HG03521 (cell line): ENCODE results near the gene SCNN1G.
A peak's percentile ranks its signal among the peaks of the same experiment; 100 is the strongest.
"Not testable (repeated sequence)": the region's sequence is repeated elsewhere in the genome, so short reads cannot be mapped to it uniquely, and the experiment has no call there.

Experiments
- ATAC-seq: cut with Tn5 transposase; IDR thresholded peaks from one replicate; pipeline ENCODE4 v1.9.1; 2021; ENCODE audit warnings: mild to moderate bottlenecking, moderate library complexity; ENCODE audit not compliant: unreplicated experiment

The SCNN1G gene

DNA sequence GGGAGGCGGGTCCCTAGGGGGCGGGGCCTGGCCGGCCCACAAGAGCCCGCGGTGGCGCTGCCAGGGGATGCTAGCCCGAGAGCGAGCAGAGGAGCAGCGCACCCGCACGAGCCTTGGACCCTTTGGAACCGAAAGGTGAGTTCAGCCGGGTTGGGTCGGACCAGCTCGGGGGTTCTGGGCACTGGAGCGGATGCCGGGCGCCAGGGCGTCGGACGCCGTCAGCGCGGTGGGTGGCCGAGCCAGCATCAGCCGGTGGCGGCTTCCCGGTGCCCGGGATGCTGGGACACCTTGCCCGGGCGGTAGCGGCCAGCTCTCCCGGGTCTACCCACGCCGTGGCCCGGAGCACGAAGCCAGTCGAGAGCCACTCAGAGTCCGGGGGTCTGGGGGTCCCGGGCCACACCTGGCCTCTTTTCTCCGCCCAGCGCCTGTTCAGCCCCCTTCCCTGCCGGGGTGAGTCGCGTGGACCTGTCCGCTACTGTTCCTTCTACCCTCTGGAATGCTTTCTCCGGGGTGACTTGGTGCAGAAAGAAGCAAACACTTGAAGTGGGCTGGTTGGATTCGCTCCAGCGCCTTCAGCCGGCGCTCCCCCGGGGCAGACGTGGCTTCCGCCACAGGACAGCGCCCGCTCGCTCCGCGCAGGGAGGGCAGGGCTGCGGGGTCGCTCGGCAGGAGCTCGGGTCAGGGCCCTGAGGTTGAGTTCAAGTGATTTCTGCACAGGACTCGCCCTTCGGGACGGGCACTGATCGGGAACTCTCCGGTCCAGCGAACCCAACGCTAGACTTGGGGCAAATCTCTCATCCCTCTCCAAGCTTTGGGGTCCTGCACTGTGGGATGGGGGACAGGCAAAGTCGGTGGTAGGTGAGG, at the start of gene SCNN1G:
Gene SCNN1G (plus strand): TSS at position 67 of the 864 bp plus-strand sequence. CDS start 3,527 bp downstream, outside the sequence.
- ATAC-seq = peak; percentile 21

GRCh38 chr16:23132775-23133463, 49.6 kb upstream of the SCNN1G start:
- no peak for ATAC-seq

DNA sequence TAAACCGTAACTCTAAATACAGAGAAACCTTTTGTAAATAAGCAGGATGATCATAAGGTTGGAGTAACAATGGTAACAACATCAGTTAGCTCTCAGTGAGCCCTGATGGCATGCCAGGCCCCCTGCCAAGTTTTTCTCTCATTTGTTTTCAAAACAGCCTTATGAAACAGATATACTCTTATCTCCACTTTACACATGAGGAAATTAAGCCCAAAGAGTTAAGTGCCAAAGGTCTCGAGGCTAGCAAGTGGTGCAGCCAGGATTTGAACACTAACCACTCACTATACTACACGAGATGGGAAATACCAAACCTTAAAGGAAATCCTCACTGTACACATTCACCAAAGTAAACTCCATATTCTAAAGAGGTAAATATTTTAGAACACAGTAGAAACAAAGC, 48.3 kb upstream of the SCNN1G start:
- no peak for ATAC-seq

- no peak for ATAC-seq
Observed at GRCh38 chr16:23137256-23137655, 45.3 kb upstream of the SCNN1G start.

GRCh38 chr16:23137818-23138217, 44.7 kb upstream of the SCNN1G start:
- ATAC-seq = no peak

DNA sequence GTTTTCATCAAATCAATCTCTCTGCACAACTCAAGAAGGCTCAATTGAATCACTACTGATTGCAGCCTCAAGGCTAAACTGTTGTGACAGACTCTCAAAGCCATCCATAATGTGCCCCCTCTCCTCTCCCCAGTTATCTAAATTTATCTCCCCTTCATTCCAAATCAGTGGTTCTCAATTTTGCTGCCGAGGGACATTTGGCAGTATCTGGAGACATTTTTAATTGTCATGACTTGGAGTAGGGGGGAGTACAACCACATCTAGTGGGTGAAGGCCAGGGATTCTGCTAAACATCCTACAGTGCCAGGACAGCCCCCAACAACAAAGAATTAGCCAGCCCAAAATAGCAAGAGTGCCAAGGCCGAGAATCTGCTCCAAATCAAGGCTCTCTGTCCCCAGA, 42.4 kb upstream of the SCNN1G start:
- ATAC-seq = no peak

GRCh38 chr16:23141033-23141432, 41.5 kb upstream of the SCNN1G start:
- ATAC-seq = no peak

GRCh38 chr16:23141500-23141899, 41.0 kb upstream of the SCNN1G start:
- no peak for ATAC-seq

DNA sequence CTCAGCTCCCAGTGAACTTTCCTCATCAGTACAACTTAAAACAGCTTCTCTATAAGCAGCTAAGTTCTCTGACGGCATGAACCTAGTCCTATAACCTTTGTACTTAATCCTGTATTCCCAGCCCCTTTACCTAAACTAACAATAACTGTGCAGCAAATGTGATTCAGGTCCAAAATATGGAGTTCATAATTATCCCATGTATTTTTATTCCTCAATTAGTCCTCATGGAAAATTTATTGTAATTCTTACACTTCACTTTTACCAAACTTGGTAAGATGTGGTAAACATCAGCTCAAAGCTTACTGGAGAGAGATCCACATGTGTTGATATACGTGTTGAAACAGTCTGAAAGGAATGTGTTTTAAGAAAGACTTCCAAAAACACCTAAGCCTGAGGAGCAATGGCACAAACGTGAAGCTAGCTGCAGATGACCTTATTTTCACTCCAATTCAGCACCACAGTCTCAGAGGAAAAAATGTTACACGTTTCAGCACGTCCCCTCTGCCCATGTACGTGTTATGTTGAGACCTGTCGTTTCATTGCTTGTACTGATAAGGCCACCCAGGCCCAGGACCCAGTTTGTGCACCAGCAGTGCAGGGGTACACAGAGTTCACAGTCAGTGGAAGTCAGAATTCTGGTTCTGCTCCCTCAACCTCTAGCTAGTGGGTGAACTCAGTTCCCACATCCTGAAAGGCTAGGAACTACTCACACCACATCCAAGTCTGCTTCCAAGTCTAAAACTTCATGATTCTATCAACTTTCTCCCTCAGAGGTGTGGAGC, 40.4 kb upstream of the SCNN1G start:
- no peak for ATAC-seq

- ATAC-seq = no peak
Observed at GRCh38 chr16:23143391-23143790, 39.2 kb upstream of the SCNN1G start.

GRCh38 chr16:23144393-23144792, 38.2 kb upstream of the SCNN1G start:
- not testable (repeated sequence) for ATAC-seq

DNA sequence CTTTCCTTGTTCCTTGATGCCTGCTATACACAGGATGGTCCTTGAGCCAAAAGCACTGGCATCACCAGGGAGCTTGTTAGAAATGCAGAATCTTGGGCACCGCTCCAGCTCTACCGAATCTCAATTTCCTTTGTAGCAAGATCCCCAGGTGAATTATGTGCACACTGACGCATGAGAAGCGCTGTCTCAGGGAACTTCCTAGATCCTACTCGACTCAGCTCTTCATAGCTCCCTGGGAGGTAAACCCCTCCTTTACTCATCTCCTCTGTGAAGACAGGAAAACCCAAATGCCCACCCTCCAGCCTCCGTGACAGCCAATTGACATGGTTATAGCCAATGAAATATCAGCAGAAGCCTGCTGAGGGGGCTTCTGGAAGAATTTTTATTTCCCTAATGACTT, 37.4 kb upstream of the SCNN1G start:
- ATAC-seq = no peak

GRCh38 chr16:23145608-23146007, 36.9 kb upstream of the SCNN1G start:
- ATAC-seq = no peak

DNA sequence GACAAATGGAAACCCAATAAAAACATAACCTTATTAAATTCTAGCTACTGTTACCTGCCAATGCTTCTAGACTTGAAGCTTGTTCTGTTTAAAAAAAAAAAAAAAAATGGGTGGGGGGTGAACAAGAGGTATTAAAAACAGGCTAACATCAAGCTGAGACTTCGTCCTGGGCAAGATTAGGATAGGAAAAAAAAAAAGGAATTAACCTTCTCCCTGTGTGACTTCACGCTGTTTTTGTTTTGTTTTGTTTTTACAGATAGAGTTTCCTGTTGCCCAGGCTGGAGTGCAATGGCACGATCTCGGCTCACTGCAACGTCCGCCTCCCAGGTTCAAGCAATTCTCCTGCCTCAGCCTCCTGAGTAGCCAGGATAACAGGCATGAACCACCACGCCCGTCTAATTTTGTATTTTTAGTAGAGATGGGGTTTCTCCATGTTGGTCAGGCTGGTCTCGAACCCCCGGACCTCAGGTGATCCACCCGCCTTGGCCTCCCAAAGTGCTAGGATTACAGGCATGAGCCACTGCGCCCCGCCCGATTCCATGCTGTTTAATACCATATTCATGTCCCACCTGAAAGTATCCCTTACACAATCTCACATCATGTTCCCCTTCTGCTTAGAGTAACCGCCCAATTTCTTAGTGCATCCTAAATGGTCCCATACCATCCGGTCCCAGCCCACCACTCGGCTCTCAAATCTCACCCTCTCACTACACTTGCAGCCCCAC, 35.5 kb upstream of the SCNN1G start:
- no peak for ATAC-seq

GRCh38 chr16:23147666-23148065, 34.9 kb upstream of the SCNN1G start:
- no peak for ATAC-seq

DNA sequence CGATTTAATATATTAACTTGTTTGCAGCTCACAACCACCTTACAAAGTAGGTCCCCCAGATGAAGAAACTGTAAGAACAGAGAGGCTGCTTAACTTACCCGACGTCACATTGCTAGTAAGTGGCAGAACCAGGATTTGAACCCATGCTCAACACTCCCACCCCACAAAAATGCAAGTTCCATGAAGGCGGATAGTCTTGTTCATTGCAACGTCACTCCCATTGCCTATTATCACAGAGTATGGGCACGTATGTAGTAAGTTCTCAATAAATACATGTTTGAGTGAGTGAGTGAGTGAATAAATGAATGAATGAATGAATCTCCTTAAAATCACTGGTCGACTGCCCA, 34.4 kb upstream of the SCNN1G start:
- ATAC-seq = no peak

GRCh38 chr16:23148513-23149266, 33.9 kb upstream of the SCNN1G start:
- peak; percentile 32 for ATAC-seq

DNA sequence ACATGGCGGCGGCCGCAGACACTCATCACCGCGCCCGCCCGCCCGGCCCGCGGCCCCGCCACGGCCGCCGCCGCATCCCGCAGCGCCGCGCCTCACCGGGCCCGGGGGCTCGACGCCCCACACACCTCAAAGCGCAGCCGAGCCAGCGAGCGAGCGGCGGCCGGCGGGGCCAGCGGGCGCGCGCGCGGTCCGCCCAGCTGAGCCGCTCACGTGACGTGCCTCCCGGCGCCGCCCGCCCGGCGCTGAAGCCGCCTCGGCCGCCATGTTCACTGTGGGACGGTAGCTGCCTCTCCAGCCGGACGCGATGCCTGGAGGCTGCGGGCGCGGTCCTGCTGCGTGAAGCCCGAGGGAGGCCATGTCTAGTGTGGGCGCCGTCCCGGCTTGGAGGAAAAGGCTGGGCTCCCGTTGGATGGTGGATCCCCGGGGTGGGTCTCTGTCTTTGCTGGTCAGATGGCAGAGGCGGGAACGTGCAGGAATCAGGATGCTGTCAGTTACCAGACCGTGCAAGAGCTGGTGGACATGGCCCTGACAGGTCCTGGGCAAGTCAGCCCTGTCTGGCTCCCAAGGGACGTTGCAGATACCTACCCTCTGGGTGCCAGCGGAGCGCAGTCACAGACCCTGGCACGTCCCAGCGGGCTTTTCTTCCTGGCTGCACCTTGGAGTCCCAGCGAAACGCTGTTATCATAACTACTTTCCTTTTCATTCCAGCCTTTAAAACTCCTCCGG, 33.1 kb upstream of the SCNN1G start, which contains the start of gene USP31:
Gene USP31 (minus strand): TSS at position 186 of the 726 bp plus-strand sequence. CDS start 182 bp downstream, at position 4.
- peak; percentile 89 for ATAC-seq

GRCh38 chr16:23149993-23150364, 32.6 kb upstream of the SCNN1G start:
- ATAC-seq = no peak
